MM.1S (cell line): ENCODE measurements around the gene FAM200C.

ENCODE experiments used
- CTCF ChIP-seq: fragments of 300-600 bp; sonication (generic); IDR thresholded peaks from 2 replicates; pipeline ENCODE4 v1.5.1; 2016; ENCODE audit warnings: antibody characterized with exemption, low read length, mixed read lengths
- EZH2 ChIP-seq: fragments of 300-600 bp; sonication (generic); optimal IDR thresholded peaks from 2 replicates; pipeline ENCODE3; 2017; ENCODE audit warnings: low read depth, mild to moderate bottlenecking, antibody characterized with exemption, low read length, mixed read lengths
- EZH2phosphoT487 ChIP-seq: fragments of 300-600 bp; sonication (generic); IDR thresholded peaks from 2 replicates; pipeline ENCODE4 v1.6.1; 2018; ENCODE audit warnings: antibody characterized with exemption, low read length

- no peak for TF ChIP-seq CTCF
- TF ChIP-seq EZH2: no peak
- no peak for TF ChIP-seq EZH2phosphoT487
Observed at GRCh38 chr5:160432196-160432595, 32.3 kb upstream of the FAM200C start.
